Loucy (cell line): ENCODE results near the gene NTN4.
"Not testable (repeated sequence)": the region's sequence is repeated elsewhere in the genome, so short reads cannot be mapped to it uniquely, and the experiment has no call there.

ENCODE experiments used
- H2AFZ ChIP-seq: fragments of 200-600 bp; sonication (generic); 2 replicates; pipeline ENCODE4 v1.6.0; 2016; ENCODE audit warnings: antibody characterized with exemption, mild to moderate bottlenecking, low read length, moderate library complexity
- H3F3A ChIP-seq: fragments of 200-600 bp; 2 replicates; pipeline ENCODE4 v1.6.0; 2016; ENCODE audit warnings: antibody characterized with exemption, low read depth, mild to moderate bottlenecking
- H3K27me3 ChIP-seq: fragments of 200-600 bp; sonication (generic); 2 replicates; pipeline ENCODE4 v1.6.1; 2014; ENCODE audit warnings: low read length, mild to moderate bottlenecking; ENCODE audit not compliant: insufficient read depth, poor library complexity, severe bottlenecking
- H3K36me3 ChIP-seq: fragments of 200-600 bp; sonication (generic); 2 replicates; pipeline ENCODE4 v1.6.1; 2016; ENCODE audit warnings: low read length; ENCODE audit not compliant: insufficient read depth
- H3K4me1 ChIP-seq: fragments of 200-600 bp; sonication (generic); 2 replicates; pipeline ENCODE4 v1.5.1; 2014; ENCODE audit warnings: low read length, mild to moderate bottlenecking; ENCODE audit not compliant: insufficient read depth, poor library complexity, severe bottlenecking
- H3K4me2 ChIP-seq: fragments of 200-600 bp; sonication (generic); 2 replicates; pipeline ENCODE4 v1.6.0; 2014; ENCODE audit warnings: antibody characterized with exemption, low read length, low read depth, mild to moderate bottlenecking; ENCODE audit not compliant: poor library complexity, severe bottlenecking
- H3K4me3 ChIP-seq: fragments of 200-600 bp; sonication (generic); 2 replicates; pipeline ENCODE4 v1.5.1; 2014; ENCODE audit warnings: low read length, mild to moderate bottlenecking, mixed read lengths; ENCODE audit not compliant: poor library complexity, severe bottlenecking
- H3K79me2 ChIP-seq: fragments of 200-600 bp; sonication (generic); 2 replicates; pipeline ENCODE4 v1.6.1; 2014; ENCODE audit warnings: low read length; ENCODE audit not compliant: insufficient read depth
- H3K9ac ChIP-seq: fragments of 200-600 bp; sonication (generic); 2 replicates; pipeline ENCODE4 v1.6.0; 2014; ENCODE audit warnings: mild to moderate bottlenecking, low read depth, low read length, moderate library complexity; ENCODE audit not compliant: poor library complexity, severe bottlenecking
- H3K9me2 ChIP-seq: fragments of 200-600 bp; sonication (generic); replicated peaks from 2 replicates; pipeline ENCODE4 v1.6.1; 2016; ENCODE audit warnings: low read depth, low read length, mixed read lengths
- H3K9me3 ChIP-seq: fragments of 200-600 bp; sonication (generic); 2 replicates; pipeline ENCODE4 v1.6.1; 2014; ENCODE audit warnings: mild to moderate bottlenecking, antibody characterized with exemption, low read length, low read depth; ENCODE audit not compliant: insufficient read depth
- H4K20me1 ChIP-seq: fragments of 200-600 bp; sonication (generic); 2 replicates; pipeline ENCODE4 v1.6.0; 2014; ENCODE audit warnings: antibody characterized with exemption, low read length, mild to moderate bottlenecking; ENCODE audit not compliant: insufficient read depth, poor library complexity, severe bottlenecking
- EZH2phosphoT487 ChIP-seq: fragments of 200-600 bp; IDR thresholded peaks from 2 replicates; pipeline ENCODE4 v1.6.1; 2018; ENCODE audit warnings: antibody characterized with exemption, mild to moderate bottlenecking, moderate library complexity, borderline replicate concordance
- TF ChIP-seq, protein P1 (sequence below): fragments of 200-600 bp; sonication (generic); conservative IDR thresholded peaks from 2 replicates; pipeline ENCODE4 v1.5.1; 2014; ENCODE audit warnings: mild to moderate bottlenecking, antibody characterized with exemption, low read length

NTN4 gene

DNA sequence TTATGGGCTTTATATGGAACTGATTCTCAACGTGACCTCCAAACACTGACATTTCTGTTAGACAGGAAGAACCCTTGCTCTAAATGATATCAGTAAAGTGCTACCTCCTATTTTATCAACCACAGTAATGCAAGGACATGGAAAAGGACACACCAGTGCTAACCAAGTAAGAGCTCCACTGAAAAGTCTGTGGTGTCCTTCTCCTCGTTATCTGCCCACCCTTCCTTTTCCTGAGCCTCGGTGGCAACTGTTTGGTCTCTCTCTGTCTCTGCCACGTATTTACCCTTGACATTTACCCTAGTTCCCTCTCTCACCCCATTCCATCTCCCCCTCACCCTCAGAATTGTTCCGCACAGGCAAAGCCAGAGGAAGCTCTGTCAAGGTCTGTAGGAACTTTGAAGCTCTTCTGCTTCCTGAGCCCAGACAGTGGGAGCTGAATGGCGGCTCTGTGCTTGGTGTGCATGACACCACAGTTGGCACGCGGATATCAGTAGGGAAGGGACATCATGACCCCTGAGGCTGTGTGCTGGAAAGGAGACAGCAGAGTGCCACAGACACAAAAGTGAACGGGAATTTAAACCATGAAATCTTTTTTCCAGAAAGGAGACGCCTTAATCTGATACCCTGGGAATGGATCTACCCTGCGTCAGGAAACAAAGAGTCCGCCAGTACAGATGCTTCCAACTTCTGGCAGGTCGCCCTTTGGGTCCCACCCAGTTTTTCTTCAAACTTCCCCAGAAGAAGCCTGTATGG lies 50.8 kb downstream of the NTN4 start:
- Histone ChIP-seq H3K36me3 (no peaks in the 10 kb centered on the region), H3K79me2 (no peaks in the 10 kb centered on the region), H3F3A (no peaks in the 10 kb centered on the region), H3K9me2 (no peaks in the 10 kb centered on the region), H3K9ac (no peak overlapping the region), H3K4me2 (no peak overlapping the region), H2AFZ (no peak overlapping the region), H3K4me3 (no peak overlapping the region), H3K9me3 (no peaks in the 10 kb centered on the region), H3K4me1 (no peaks in the 10 kb centered on the region), H4K20me1 (no peaks in the 10 kb centered on the region), H3K27me3 (no peaks in the 10 kb centered on the region)
- TF ChIP-seq, protein P1, sequence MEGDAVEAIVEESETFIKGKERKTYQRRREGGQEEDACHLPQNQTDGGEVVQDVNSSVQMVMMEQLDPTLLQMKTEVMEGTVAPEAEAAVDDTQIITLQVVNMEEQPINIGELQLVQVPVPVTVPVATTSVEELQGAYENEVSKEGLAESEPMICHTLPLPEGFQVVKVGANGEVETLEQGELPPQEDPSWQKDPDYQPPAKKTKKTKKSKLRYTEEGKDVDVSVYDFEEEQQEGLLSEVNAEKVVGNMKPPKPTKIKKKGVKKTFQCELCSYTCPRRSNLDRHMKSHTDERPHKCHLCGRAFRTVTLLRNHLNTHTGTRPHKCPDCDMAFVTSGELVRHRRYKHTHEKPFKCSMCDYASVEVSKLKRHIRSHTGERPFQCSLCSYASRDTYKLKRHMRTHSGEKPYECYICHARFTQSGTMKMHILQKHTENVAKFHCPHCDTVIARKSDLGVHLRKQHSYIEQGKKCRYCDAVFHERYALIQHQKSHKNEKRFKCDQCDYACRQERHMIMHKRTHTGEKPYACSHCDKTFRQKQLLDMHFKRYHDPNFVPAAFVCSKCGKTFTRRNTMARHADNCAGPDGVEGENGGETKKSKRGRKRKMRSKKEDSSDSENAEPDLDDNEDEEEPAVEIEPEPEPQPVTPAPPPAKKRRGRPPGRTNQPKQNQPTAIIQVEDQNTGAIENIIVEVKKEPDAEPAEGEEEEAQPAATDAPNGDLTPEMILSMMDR: no peak
- no peak for TF ChIP-seq EZH2phosphoT487

DNA sequence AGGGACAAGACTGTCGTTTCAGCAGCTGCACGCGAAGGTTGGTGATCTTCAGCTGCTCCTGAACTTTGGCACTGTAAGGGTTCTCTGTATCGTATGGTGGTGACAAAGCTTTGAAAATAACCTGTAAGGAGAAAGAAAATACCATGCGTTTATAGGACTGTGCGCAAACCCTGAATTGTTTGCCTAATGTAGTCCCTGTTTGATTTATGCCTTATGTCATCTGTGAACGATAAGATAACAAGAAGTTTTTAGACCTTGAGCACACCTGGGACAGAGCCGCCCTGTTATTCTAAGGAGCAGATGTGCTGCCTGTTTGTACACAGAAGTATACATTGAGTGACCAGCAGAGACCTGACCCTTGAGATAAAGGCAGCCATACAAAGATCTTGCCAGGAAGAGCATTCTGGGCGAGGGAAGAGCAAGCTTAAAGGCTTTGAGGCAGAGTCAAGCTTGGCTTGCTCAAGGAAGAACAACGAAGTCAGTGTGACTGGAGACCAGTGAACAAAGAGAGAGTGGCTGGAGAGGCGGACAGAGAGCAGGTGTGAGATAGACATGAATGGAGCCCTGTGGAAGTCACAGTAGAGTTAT lies 52.4 kb downstream of the NTN4 start:
- Histone ChIP-seq H3K4me2 (no peak overlapping the region), H3F3A (no peaks in the 10 kb centered on the region), H3K27me3 (no peaks in the 10 kb centered on the region), H4K20me1 (no peaks in the 10 kb centered on the region), H3K9me2 (no peaks in the 10 kb centered on the region), H3K4me3 (no peak overlapping the region), H3K9me3 (no peaks in the 10 kb centered on the region), H2AFZ (no peak overlapping the region), H3K79me2 (no peaks in the 10 kb centered on the region), H3K4me1 (no peaks in the 10 kb centered on the region), H3K9ac (no peak overlapping the region), H3K36me3 (no peaks in the 10 kb centered on the region)
- TF ChIP-seq, protein P1: no peak
- no peak for TF ChIP-seq EZH2phosphoT487

DNA sequence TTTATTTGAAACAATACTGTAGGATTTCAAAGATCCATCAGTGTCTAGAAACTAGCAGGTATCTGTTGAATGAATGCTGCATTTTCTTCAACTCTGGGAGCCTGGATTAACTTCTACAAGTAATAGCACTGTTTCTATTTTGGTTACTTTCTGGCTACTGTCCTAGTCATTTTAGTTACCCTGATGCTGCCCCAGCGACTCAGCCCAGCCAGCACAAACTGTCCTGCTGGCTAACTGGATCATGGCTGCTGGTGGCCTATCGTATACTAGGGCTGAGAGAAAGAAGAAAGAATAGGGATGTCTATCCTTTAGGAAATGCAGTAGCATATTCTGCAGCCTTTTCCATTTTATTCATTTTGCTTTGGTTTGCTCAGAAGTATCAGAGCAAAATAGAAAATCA lies 53.9 kb downstream of the NTN4 start:
- no peaks in the 10 kb centered on the region for H3K79me2 ChIP-seq
- H3K9me3 ChIP-seq: no peaks in the 10 kb centered on the region
- H4K20me1 ChIP-seq: no peaks in the 10 kb centered on the region

DNA sequence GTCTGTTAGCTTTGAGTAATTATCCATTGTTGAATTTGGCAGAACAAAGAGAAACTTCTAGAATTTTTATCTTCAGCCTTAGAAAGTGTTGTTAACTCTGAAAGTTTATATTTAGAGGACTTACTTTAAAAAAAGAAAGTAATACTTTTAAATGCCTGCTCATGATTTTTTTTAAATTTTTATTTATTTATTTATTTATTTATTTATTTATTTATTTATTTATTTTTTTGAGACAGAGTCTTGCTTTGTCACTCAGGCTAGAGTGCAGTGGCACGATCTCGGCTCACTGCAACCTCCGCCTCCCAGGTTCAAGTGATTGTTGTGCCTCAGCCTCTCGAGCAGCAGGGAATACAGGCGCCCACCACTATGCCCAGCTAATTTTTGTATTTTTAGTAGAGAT lies 54.8 kb downstream of the NTN4 start:
- H3K4me1 ChIP-seq, H3K27me3 ChIP-seq, H3K79me2 ChIP-seq, H3K4me2 ChIP-seq, H3F3A ChIP-seq, H3K4me3 ChIP-seq, H3K9ac ChIP-seq, H3K36me3 ChIP-seq, H2AFZ ChIP-seq, H3K9me3 ChIP-seq, H4K20me1 ChIP-seq, H3K9me2 ChIP-seq: not testable (repeated sequence)

More for the DNA sequence above, 53.9 kb downstream of the NTN4 start:
- Histone ChIP-seq H3K27me3 (no peaks in the 10 kb centered on the region), H2AFZ (no peak overlapping the region), H3K9me2 (no peaks in the 10 kb centered on the region), H3K4me3 (no peak overlapping the region), H3F3A (no peaks in the 10 kb centered on the region), H3K9ac (no peak overlapping the region), H3K4me2 (no peak overlapping the region), H3K4me1 (no peaks in the 10 kb centered on the region), H3K36me3 (no peaks in the 10 kb centered on the region)
- TF ChIP-seq, protein P1: no peak
- no peak for TF ChIP-seq EZH2phosphoT487
